T-helper 9 cell (primary cell): ENCODE data around the gene CAPN9.
"Not testable (repeated sequence)": the region's sequence is repeated elsewhere in the genome, so short reads cannot be mapped to it uniquely, and the experiment has no call there.

Experiments used
- DNase-seq: peaks from one replicate; pipeline ENCODE4 v3.0.0-alpha.2; 2020

CAPN9 gene

GRCh38 chr1:230825761-230826160 is 78.6 kb downstream of the CAPN9 start:
- DNase-seq: no peak

- DNase-seq: no peak
Measured at GRCh38 chr1:230826166-230826875, 79.1 kb downstream of the CAPN9 start.

GRCh38 chr1:230827081-230827681 is 80.0 kb downstream of the CAPN9 start:
- no peak for DNase-seq

GRCh38 chr1:230827801-230828200 is 80.6 kb downstream of the CAPN9 start:
- DNase-seq: no peak

GRCh38 chr1:230828421-230828820 is 81.2 kb downstream of the CAPN9 start:
- DNase-seq: no peak

GRCh38 chr1:230831771-230832170 is 84.6 kb downstream of the CAPN9 start:
- no peak for DNase-seq

- DNase-seq: no peak
Measured at GRCh38 chr1:230832476-230832875, 85.3 kb downstream of the CAPN9 start.

- DNase-seq: no peak
Measured at GRCh38 chr1:230833511-230833910, 86.3 kb downstream of the CAPN9 start.

- no peak for DNase-seq
Measured at GRCh38 chr1:230834292-230834691, 87.1 kb downstream of the CAPN9 start.

GRCh38 chr1:230836347-230836746 is 89.2 kb downstream of the CAPN9 start:
- DNase-seq: no peak

- no peak for DNase-seq
Measured at GRCh38 chr1:230836793-230837192, 89.6 kb downstream of the CAPN9 start.

- no peak for DNase-seq
Measured at GRCh38 chr1:230839173-230839572, 92.0 kb downstream of the CAPN9 start.

- DNase-seq: no peak
Measured at GRCh38 chr1:230842801-230843200, 95.6 kb downstream of the CAPN9 start.

GRCh38 chr1:230843503-230844309 is 96.5 kb downstream of the CAPN9 start:
- no peak for DNase-seq

GRCh38 chr1:230844561-230844960 is 97.4 kb downstream of the CAPN9 start:
- no peak for DNase-seq

- not testable (repeated sequence) for DNase-seq
Measured at GRCh38 chr1:230845184-230845583, 98.0 kb downstream of the CAPN9 start.

GRCh38 chr1:230848235-230848634 is 101.0 kb downstream of the CAPN9 start:
- no peak for DNase-seq

- DNase-seq: no peak
Measured at GRCh38 chr1:230849451-230850224, 102.5 kb downstream of the CAPN9 start.

- no peak for DNase-seq
Measured at GRCh38 chr1:230850547-230850946, 103.4 kb downstream of the CAPN9 start.

GRCh38 chr1:230851291-230851691 is 104.1 kb downstream of the CAPN9 start:
- no peak for DNase-seq
